Effector memory CD4-positive, alpha-beta T cell (primary cell): ENCODE data around the gene LRBA.

ENCODE experiments used
- DNase-seq, 3 donors: peaks; one replicate each; pipeline ENCODE4 v3.0.0-alpha.2; 2020
- H3K27ac ChIP-seq: 2 replicates; pipeline ENCODE4 v1.7.0; 2013; ENCODE audit warnings: mild to moderate bottlenecking, low read length, moderate library complexity; ENCODE audit not compliant: insufficient read depth, poor library complexity, severe bottlenecking
- H3K27me3 ChIP-seq: replicated peaks from 2 replicates; pipeline ENCODE4 v1.7.0; 2013; ENCODE audit warnings: mild to moderate bottlenecking, low read length; ENCODE audit not compliant: insufficient read depth, control insufficient read depth, poor library complexity, severe bottlenecking
- H3K36me3 ChIP-seq: 2 replicates; pipeline ENCODE4 v1.7.0; 2013; ENCODE audit warnings: mild to moderate bottlenecking, low read length, moderate library complexity; ENCODE audit not compliant: control insufficient read depth, insufficient read depth
- H3K4me1 ChIP-seq: 2 replicates; pipeline ENCODE4 v1.7.0; 2013; ENCODE audit warnings: low read length, mild to moderate bottlenecking; ENCODE audit not compliant: control insufficient read depth, insufficient read depth, poor library complexity, severe bottlenecking
- H3K4me3 ChIP-seq: 2 replicates; pipeline ENCODE4 v1.7.0; 2013; ENCODE audit warnings: low read length, low read depth, mild to moderate bottlenecking; ENCODE audit not compliant: insufficient read depth, poor library complexity, severe bottlenecking
- H3K9me3 ChIP-seq: 2 replicates; pipeline ENCODE4 v1.7.0; 2013; ENCODE audit warnings: mild to moderate bottlenecking, low read length, moderate library complexity; ENCODE audit not compliant: control insufficient read depth

The LRBA gene

DNA sequence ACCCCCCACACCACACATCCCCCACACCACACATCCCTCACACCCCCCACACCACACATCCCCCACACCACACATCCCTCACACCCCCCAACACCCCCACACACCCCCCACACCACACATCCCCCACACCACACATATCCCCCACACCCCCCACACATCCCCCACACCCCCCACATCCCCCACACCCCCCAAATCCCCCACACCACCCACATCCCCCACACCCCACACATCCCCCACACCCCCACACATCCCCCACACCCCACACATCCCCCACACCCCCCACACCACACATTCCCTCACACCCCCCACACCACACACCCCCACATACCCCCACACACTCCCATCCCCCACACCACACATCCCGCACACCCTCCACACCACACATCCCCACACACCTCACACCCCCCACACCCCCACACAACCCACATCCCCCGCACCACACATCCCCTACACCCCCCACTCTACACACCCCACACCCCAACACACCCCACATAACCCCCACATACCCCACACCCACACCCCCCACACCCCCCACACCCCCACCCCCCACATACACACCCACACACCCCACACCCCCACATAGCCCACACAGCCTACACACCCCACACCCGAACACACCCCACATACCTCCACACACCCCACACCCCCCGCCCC, 764.0 kb downstream of the LRBA start:
- Histone ChIP-seq H3K9me3 (no peaks in the 10 kb centered on the region), H3K36me3 (no peaks in the 10 kb centered on the region), H3K27ac (no peak overlapping the region), H3K27me3 (no peaks in the 10 kb centered on the region), H3K4me3 (no peak overlapping the region), H3K4me1 (no peaks in the 10 kb centered on the region)
- no peak for DNase-seq

DNA sequence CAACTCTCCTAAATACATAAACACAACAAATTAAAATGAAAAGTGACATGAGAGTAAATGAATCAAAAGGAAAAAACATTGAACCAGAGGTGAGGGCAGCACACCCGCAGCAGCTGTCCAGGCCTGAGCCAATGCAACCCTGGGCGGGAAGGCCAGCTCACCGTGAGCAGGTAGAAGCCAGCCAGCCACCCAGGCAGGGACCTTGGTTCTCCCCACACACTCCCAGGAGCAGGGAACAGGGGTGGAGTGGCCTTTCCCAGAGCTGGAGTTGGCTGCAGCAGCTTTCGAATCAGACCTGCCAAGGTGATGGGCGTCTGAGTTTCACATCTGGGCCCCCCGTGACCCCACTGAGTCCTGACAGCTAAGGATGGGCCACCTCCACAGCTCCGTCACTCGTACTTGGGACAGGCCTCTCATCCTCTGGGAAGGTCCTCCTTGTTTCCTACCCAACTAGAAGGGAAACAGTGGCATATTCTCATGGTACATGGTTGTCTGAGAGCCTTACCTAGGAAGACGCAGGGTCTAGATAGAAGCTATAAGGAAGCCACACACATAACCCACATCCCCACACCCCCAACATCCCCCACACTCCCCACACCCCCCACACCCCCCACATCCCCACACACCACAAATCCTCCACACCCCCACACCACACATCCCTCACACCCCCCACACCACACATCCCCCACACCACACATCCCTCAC, 764.6 kb downstream of the LRBA start:
- H3K4me3 ChIP-seq = no peak overlapping the region
- H3K27me3 ChIP-seq = no peaks in the 10 kb centered on the region
- DNase-seq = no peak
- H3K4me1 ChIP-seq = no peaks in the 10 kb centered on the region
- no peaks in the 10 kb centered on the region for H3K9me3 ChIP-seq
- H3K27ac ChIP-seq = no peak overlapping the region
- H3K36me3 ChIP-seq = no peaks in the 10 kb centered on the region

DNA sequence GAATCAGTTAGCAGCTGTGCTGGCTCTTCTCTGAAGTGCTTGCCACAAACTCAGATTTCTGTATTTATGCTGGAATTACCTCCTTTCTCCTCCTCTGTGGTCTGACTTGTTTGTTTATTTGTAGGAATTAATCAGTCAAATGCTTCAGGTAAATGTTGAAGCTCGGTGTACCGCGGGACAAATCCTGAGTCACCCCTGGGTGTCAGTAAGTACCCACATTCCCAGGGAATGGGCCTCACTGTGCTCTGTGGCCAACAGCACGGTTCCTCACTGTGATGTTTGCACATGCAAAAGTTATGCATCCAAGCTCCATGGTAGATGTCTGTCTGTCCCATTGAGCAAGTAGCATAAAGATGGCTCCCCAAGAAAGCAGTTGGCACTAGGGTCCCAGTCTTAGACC, 766.9 kb downstream of the LRBA start:
- no peaks in the 10 kb centered on the region for H3K9me3 ChIP-seq
- no peak overlapping the region for H3K4me3 ChIP-seq
- no peak overlapping the region for H3K27ac ChIP-seq
- H3K4me1 ChIP-seq = no peaks in the 10 kb centered on the region
- no peak for DNase-seq
- no peaks in the 10 kb centered on the region for H3K36me3 ChIP-seq
- H3K27me3 ChIP-seq = no peaks in the 10 kb centered on the region

DNA sequence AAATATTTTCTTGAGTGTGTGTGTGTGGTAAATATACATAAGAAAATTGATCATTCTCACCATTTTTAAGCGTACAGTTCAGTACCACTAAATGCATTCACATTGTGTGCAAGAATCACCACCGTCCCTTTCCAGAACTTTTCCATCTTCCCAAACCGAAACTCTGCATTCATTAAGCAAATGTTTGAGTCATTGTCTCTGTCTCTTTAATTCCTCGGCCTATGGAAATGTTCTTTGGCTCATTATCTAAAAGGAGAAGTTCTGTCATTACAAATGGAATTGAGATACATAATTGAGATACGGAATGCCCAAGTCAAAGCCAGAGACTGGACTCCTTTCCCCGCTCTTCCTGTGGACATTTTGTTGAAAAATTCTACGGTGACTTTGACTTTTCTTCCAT, 767.9 kb downstream of the LRBA start:
- H3K36me3 ChIP-seq = no peaks in the 10 kb centered on the region

DNA sequence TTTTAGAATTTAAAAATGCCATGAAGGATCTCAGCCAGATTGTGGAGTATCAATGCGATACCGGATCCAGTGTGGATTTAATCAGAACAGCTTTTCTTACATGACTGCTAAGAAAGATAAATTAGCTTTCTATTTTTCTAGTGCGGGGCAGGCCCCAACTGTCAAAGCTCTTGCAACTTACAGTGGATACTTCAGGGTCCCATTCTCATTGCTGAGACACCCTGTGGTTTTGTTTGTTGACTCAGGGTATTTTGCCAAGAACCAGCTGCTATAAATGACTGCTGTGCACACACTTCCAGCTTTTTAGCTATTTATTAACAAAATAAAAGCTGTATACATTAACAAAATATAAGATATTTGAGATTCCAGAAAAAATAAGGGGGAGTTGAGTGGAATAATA, 770.5 kb downstream of the LRBA start:
- DNase-seq = no peak
- H3K27ac ChIP-seq = no peak overlapping the region
- H3K36me3 ChIP-seq = no peaks in the 10 kb centered on the region

More for the DNA sequence above, 767.9 kb downstream of the LRBA start:
- Histone ChIP-seq H3K4me1 (no peaks in the 10 kb centered on the region), H3K27ac (no peak overlapping the region), H3K9me3 (no peaks in the 10 kb centered on the region), H3K4me3 (no peak overlapping the region), H3K27me3 (no peaks in the 10 kb centered on the region)
- no peak for DNase-seq

DNA sequence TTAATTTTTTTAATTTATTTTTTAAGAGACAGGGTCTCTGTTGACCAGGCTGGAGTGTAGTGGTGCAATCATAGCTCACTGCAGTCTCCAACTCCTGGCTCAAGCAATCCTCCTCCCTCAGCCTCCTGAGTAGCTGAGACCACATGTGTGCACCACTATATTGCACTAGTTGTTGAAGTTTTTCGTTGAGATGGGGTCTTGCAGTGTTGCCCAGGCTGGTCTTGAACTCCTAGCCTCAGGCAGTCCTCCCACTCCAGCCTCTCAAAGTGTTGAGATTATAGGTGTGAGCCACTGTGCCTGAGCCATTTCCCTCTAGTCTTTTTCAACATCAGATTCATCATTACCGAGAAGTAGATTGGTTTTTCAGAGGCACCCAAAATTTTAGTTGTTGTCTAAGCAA, 771.2 kb downstream of the LRBA start:
- no peak overlapping the region for H3K27ac ChIP-seq
- H3K9me3 ChIP-seq = no peaks in the 10 kb centered on the region
- H3K4me3 ChIP-seq = no peak overlapping the region
- no peak for DNase-seq
- no peaks in the 10 kb centered on the region for H3K36me3 ChIP-seq
- no peaks in the 10 kb centered on the region for H3K27me3 ChIP-seq
- no peaks in the 10 kb centered on the region for H3K4me1 ChIP-seq

More for the DNA sequence above, 770.5 kb downstream of the LRBA start:
- H3K4me1 ChIP-seq = no peaks in the 10 kb centered on the region
- H3K9me3 ChIP-seq = no peaks in the 10 kb centered on the region
- H3K4me3 ChIP-seq = no peak overlapping the region
- H3K27me3 ChIP-seq = no peaks in the 10 kb centered on the region

DNA sequence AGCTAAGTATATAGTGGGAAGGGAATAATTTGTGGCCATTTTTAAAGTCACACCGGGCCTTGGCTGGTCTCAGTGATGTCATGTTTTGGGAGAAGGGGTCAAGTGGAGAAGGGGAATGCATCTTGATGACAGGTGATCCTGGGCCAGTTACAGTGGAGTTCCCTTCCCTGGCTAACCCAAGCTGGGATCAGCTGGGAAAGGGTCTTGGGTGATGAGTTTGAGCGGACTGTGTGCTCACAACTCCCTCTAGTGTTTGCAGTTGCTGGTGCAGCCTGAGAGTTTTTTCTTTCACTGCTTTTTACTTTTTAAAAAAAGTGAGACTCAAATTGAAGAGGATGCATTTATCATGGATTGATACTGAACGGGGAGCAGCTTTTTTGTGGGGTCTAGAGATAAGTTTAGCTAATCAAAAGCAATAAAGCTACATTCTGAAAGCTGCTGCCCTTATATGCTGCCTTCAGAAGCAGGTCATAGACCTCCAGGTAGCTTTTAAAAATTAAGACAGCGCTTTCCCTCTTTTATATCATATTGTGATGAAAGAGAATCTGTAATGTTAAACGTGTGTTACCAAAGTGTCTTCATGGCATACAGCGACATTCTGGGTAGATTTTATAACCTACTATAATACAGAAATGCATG, 772.1 kb downstream of the LRBA start:
- no peak overlapping the region for H3K27ac ChIP-seq
- no peaks in the 10 kb centered on the region for H3K4me1 ChIP-seq
- no peaks in the 10 kb centered on the region for H3K9me3 ChIP-seq
- no peak for DNase-seq
- no peaks in the 10 kb centered on the region for H3K36me3 ChIP-seq
- no peak overlapping the region for H3K4me3 ChIP-seq
- H3K27me3 ChIP-seq = no peaks in the 10 kb centered on the region

DNA sequence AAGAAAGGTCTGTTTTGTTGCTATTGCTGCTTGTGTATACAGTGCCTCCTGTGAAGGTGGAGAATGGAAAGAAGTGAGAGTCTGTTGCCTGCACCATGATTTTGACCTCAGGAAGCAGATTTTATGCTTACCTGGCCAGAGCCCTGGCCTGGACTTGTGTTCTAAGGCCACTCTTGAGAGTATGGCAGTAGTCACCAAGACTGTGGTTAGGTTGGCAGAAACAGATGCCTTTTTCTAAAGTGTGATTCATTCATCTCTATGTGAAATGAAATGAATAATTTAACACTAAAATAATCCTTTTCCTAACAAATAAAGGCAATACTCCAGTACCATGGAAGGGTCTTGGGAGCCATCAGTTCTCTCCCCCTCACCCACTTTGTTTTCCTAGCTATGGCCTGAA, 775.1 kb downstream of the LRBA start:
- Histone ChIP-seq H3K4me3 (no peak overlapping the region), H3K27me3 (no peaks in the 10 kb centered on the region), H3K4me1 (no peaks in the 10 kb centered on the region), H3K27ac (no peak overlapping the region), H3K9me3 (no peaks in the 10 kb centered on the region), H3K36me3 (no peaks in the 10 kb centered on the region)
- DNase-seq = no peak

DNA sequence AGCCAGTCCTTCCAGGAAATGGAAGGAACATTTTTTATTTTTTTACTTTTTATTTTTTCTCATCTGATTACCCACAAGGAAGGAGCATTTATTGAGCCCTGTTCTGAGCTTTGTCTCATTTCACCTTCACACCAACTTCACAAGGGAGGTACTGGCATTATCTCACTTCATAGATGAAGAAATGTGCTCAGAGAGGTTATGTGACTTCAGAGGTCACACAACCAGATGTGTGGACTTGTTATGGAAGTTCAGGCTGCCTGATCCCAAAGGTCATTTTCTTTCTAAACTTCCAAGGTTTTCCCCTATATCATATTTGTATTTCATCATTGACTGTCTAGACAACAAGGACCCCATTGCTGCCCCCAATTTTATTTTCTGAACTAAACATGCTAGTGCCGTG, 776.5 kb downstream of the LRBA start:
- H3K27ac ChIP-seq = no peak overlapping the region
- no peaks in the 10 kb centered on the region for H3K9me3 ChIP-seq
- no peak overlapping the region for H3K4me3 ChIP-seq
- DNase-seq = no peak
- H3K27me3 ChIP-seq = no peaks in the 10 kb centered on the region
- no peaks in the 10 kb centered on the region for H3K4me1 ChIP-seq
- no peaks in the 10 kb centered on the region for H3K36me3 ChIP-seq
